ENCODE results near the gene MET. TPM values are rescaled to one million over a fixed set of nuclear protein-coding genes. Genes with fewer than 3 reads are reported as not detected.

MET gene
- total and polyA plus RNA-seq, 2 of the 13 experiments (the other 11 are each of a cell fraction or from before 2014, with no cell fraction given) = 21.8 to 31.5 TPM

- intact Hi-C loops (cut with micrococcal nuclease; ENCODE audit: unreplicated experiment) (no loop called here), in situ Hi-C loops (cut with HindIII; ENCODE audit: extremely low pct_ligation_motif_present, low pct_unique_long_range_greater_than_20kb) (no loop called here)
- Histone ChIP-seq H3K27ac (ENCODE audit: extremely low read length, insufficient read depth, low read length) (no peak overlapping the region), H4K20me1 (ENCODE audit: insufficient read depth, low read length) (no peaks in the 10 kb centered on the region), H3K79me2 (ENCODE audit: insufficient read depth, low read length) (peaks cover 4% of the 10 kb centered on the region), H3K9me3 (ENCODE audit: low read length) (no peaks in the 10 kb centered on the region), H2AFZ (ENCODE audit: low read length) (no peak overlapping the region), H3K9ac (ENCODE audit: insufficient read depth, low read depth, low read length) (no peak overlapping the region), H3K36me3 (replicated peaks in 1 of 2; ENCODE audit: control insufficient read depth in 1 of 2, insufficient read depth in 2 of 2, low read length in 2 of 2) (0 out of 5 replicates have a peak, but pooled peaks cover 0 to 1% of the 10 kb centered on the region in 2 experiments), H3K4me1 (ENCODE audit: insufficient read depth, low read length) (peaks cover 32% of the 10 kb centered on the region), H3K27me3 (ENCODE audit: control insufficient read depth in 1 of 2, insufficient read depth in 2 of 2, low read length in 2 of 2) (no peaks in the 10 kb centered on the region), H3K4me2 (ENCODE audit: low read depth, low read length) (no peak overlapping the region), H3K4me3 (replicated peaks in 1 of 3; ENCODE audit: insufficient read depth in 1 of 3, low read depth in 2 of 3, low read length in 3 of 3) (no peak overlapping the region)
- DNase-seq (ENCODE audit: low spot score) = no peak
- POLR2A ChIA-PET = no interaction called here
- CTCF ChIA-PET (ENCODE audit: low intra/inter-chr PET ratio, low total read pairs) = no interaction called here
- ATAC-seq = no peak
- no peak for FAIRE-seq
- no TSS peak for BruUV-seq (replicated peaks)
- TF ChIP-seq PAF1 (CRISPR knock-in tag; IDR thresholded peaks at IDR 0.05) (no peak), TBP (CRISPR knock-in tag; IDR thresholded peaks at IDR 0.05) (no peak), TRAFD1 (CRISPR knock-in tag; IDR thresholded peaks at IDR 0.05; ENCODE audit: borderline replicate concordance) (no peak), KLF13 (CRISPR knock-in tag; IDR thresholded peaks at IDR 0.05) (no peak)
- 100% methylated on average over 1 of the region's 1 CpG for WGBS (ENCODE audit: low lambda C conversion rate)
Observed at GRCh38 chr7:116708861-116709260, 36.9 kb downstream of the MET start.

GRCh38 chr7:116709336-116709735 lies 37.3 kb downstream of the MET start:
- Histone ChIP-seq H3K27ac (ENCODE audit: extremely low read length, insufficient read depth, low read length) (no peak overlapping the region), H4K20me1 (ENCODE audit: insufficient read depth, low read length) (no peaks in the 10 kb centered on the region), H3K79me2 (ENCODE audit: insufficient read depth, low read length) (peaks cover 4% of the 10 kb centered on the region), H3K4me3 (replicated peaks in 1 of 3; ENCODE audit: insufficient read depth in 1 of 3, low read depth in 2 of 3, low read length in 3 of 3) (no peak overlapping the region), H3K9me3 (ENCODE audit: low read length) (no peaks in the 10 kb centered on the region), H3K27me3 (ENCODE audit: control insufficient read depth in 1 of 2, insufficient read depth in 2 of 2, low read length in 2 of 2) (no peaks in the 10 kb centered on the region), H3K4me1 (ENCODE audit: insufficient read depth, low read length) (peaks cover 32% of the 10 kb centered on the region), H3K4me2 (ENCODE audit: low read depth, low read length) (no peak overlapping the region), H3K9ac (ENCODE audit: insufficient read depth, low read depth, low read length) (no peak overlapping the region), H2AFZ (ENCODE audit: low read length) (no peak overlapping the region), H3K36me3 (replicated peaks in 1 of 2; ENCODE audit: control insufficient read depth in 1 of 2, insufficient read depth in 2 of 2, low read length in 2 of 2) (0 out of 5 replicates have a peak, but pooled peaks cover 0 to 1% of the 10 kb centered on the region in 2 experiments)
- CTCF ChIA-PET (ENCODE audit: low intra/inter-chr PET ratio, low total read pairs) = no interaction called here
- in situ Hi-C loops (cut with HindIII; ENCODE audit: extremely low pct_ligation_motif_present, low pct_unique_long_range_greater_than_20kb) (no loop called here), intact Hi-C loops (cut with micrococcal nuclease; ENCODE audit: unreplicated experiment) (no loop called here)
- no peak for DNase-seq (ENCODE audit: low spot score)
- 96% methylated on average over 4 of the region's 4 CpGs for WGBS (ENCODE audit: low lambda C conversion rate)
- POLR2A ChIA-PET = no interaction called here
- no TSS peak for BruUV-seq (replicated peaks)
- FAIRE-seq = no peak
- no peak for ATAC-seq
- TF ChIP-seq ZBTB40 (IDR thresholded peaks at IDR 0.05) (no peak), ZBTB40 (CRISPR knock-in tag; IDR thresholded peaks at IDR 0.05) (no peak), STAT5B (CRISPR knock-in tag; IDR thresholded peaks at IDR 0.05) (no peak), TBX3 (IDR thresholded peaks at IDR 0.05; ENCODE audit: borderline replicate concordance) (no peak)

All from HepG2 (cell line).